Right lobe of liver (tissue), 4 donors: Measurements from ENCODE around the gene NUTM2D.
A peak's percentile ranks its signal among the peaks of the same experiment; 100 is the strongest.
"Not testable (repeated sequence)": the region's sequence is repeated elsewhere in the genome, so short reads cannot be mapped to it uniquely, and the experiment has no call there.

ENCODE experiments used
- CTCF ChIP-seq, 4 donors: fragments of 200-600 bp in 3 of 4; fragments of 450-650 bp in 1 of 4; IDR thresholded peaks; one replicate each; pipeline versions ENCODE4 v1.5.1 to v1.8.0; 2016 to 2022; ENCODE audit warnings: antibody characterized with exemption in 4 of 4, mild to moderate bottlenecking in 2 of 4
- POLR2A ChIP-seq: fragments of 450-650 bp; IDR thresholded peaks from one replicate; pipeline ENCODE4 v1.6.1; 2017; ENCODE audit warnings: antibody characterized with exemption, mild to moderate bottlenecking
- donor health status: DM: no; HTN: no; CAD: no.
- donor health status: DM: no; HTN: no; CAD: no.
- donor health status: DM: no; HTN: yes; CAD: no.

DNA sequence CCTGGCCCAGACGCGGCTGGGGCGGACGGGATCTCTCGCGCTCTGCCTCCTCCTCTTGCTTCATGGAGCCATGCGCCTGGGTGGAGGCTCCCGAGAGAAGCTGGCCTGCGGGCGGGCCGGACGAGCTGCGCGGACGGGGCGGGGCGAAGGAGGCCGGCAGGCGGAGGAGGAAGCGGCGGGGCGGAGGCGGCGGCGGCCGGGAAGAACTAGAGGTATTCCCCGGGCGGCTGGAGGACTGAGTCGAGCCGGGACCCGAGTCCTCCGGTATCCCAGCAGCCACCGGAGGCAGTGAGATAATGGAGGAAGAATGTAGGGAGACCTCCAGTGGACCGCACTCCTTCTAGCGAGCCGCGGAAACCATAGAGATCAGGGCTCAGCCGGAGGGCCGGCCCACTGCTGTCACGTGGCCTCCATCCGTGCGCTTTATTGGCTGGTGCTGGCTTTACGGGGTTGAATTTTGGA, 15.3 kb upstream of the NUTM2D start:
- TF ChIP-seq CTCF (IDR thresholded peaks at IDR 0.05): not testable (repeated sequence)
- peak; percentile 73 for TF ChIP-seq POLR2A
